Esophagus squamous epithelium (tissue), 4 donors: ENCODE data around the gene C2CD4C.

Experiments used
- POLR2A ChIP-seq, 4 donors: fragments of 450-650 bp; IDR thresholded peaks; one replicate each; pipeline ENCODE4 v1.6.1; 2017; ENCODE audit warnings: antibody characterized with exemption in 4 of 4, mild to moderate bottlenecking in 4 of 4, moderate library complexity in 3 of 4
- TF ChIP-seq, protein P1 (sequence below), 6 experiments: fragments of 450-650 bp in 4 of 6; fragments of 200-600 bp in 2 of 6; sonication (generic) in 2 of 6; IDR thresholded peaks; one replicate each; pipeline ENCODE4 v1.5.1; 2016 to 2019; ENCODE audit warnings: antibody characterized with exemption in 6 of 6, mild to moderate bottlenecking in 4 of 6, moderate library complexity in 4 of 6

- TF ChIP-seq, protein P1, sequence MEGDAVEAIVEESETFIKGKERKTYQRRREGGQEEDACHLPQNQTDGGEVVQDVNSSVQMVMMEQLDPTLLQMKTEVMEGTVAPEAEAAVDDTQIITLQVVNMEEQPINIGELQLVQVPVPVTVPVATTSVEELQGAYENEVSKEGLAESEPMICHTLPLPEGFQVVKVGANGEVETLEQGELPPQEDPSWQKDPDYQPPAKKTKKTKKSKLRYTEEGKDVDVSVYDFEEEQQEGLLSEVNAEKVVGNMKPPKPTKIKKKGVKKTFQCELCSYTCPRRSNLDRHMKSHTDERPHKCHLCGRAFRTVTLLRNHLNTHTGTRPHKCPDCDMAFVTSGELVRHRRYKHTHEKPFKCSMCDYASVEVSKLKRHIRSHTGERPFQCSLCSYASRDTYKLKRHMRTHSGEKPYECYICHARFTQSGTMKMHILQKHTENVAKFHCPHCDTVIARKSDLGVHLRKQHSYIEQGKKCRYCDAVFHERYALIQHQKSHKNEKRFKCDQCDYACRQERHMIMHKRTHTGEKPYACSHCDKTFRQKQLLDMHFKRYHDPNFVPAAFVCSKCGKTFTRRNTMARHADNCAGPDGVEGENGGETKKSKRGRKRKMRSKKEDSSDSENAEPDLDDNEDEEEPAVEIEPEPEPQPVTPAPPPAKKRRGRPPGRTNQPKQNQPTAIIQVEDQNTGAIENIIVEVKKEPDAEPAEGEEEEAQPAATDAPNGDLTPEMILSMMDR (IDR thresholded peaks at IDR 0.05): no peak
- TF ChIP-seq POLR2A (IDR thresholded peaks at IDR 0.05): no peak
These were observed 26.9 kb upstream of the C2CD4C start for GRCh38 chr19:435707-436412.
